Stimulated activated naive CD8-positive, alpha-beta T cell treated with anti-CD3 and anti-CD28 coated beads, Interleukin-15, amount 100 ng/mL, for 72 hours (primary cell): ENCODE measurements around the gene ZNF165.
"Not testable (repeated sequence)": the region's sequence is repeated elsewhere in the genome, so short reads cannot be mapped to it uniquely, and the experiment has no call there.

Source experiments
- ATAC-seq: fragments of 150-1000 bp; cut with Tn5 transposase; 2 replicates; pipeline ENCODE4 v1.10.0; 2021; ENCODE audit warnings: mild to moderate bottlenecking, moderate library complexity
- DNase-seq, 2 donors: peaks; one replicate each; pipeline ENCODE4 v3.0.0; 2021 to 2022
- H3K27ac Mint-ChIP-seq, 2 donors: one replicate each; pipeline ENCODE4 v1.8.0; 2022; ENCODE audit warnings: mild to moderate bottlenecking in 2 of 2, mixed read lengths in 2 of 2, moderate library complexity in 2 of 2
- H3K27me3 Mint-ChIP-seq: one replicate; pipeline ENCODE4 v1.8.0; 2022; ENCODE audit warnings: mixed read lengths
- H3K4me1 Mint-ChIP-seq: one replicate; pipeline ENCODE4 v1.8.0; 2022; ENCODE audit warnings: mild to moderate bottlenecking, mixed read lengths
- H3K4me3 Mint-ChIP-seq, 2 donors: one replicate each; pipeline ENCODE4 v1.8.0; 2022; ENCODE audit warnings: mild to moderate bottlenecking in 2 of 2, mixed read lengths in 2 of 2, moderate library complexity in 1 of 2
- H3K9me3 Mint-ChIP-seq, 2 donors: one replicate each; pipeline ENCODE4 v1.8.0; 2022; ENCODE audit warnings: mixed read lengths in 2 of 2

The ZNF165 gene

GRCh38 chr6:28080381-28080630 is at the start of gene ZNF165:
TSS of gene ZNF165 (plus strand) at chr6:28080568. CDS start at chr6:28085481, 4,913 bp downstream.
- not testable (repeated sequence) for DNase-seq, H3K27me3 Mint-ChIP-seq, H3K9me3 Mint-ChIP-seq
- H3K4me3 Mint-ChIP-seq: peak within 1 kb of the TSS; percentile 80 to 90
- H3K27ac Mint-ChIP-seq: peak within 1 kb of the TSS; percentile 89 to 98
- H3K4me1 Mint-ChIP-seq: peaks cover 25% of the 10 kb centered on the region
- peak; percentile 43 for ATAC-seq

- DNase-seq (no peak), ATAC-seq (no peak)
- Mint-ChIP-seq H3K4me3 (no peak overlapping the region), H3K4me1 (no peaks in the 10 kb centered on the region), H3K9me3 (no peaks in the 10 kb centered on the region), H3K27ac (no peak overlapping the region), H3K27me3 (peaks cover 24% of the 10 kb centered on the region)
These were observed 26.8 kb upstream of the ZNF165 start for GRCh38 chr6:28053584-28053983.

GRCh38 chr6:28060405-28060804 is 20.0 kb upstream of the ZNF165 start:
- DNase-seq (no peak), ATAC-seq (no peak)
- Mint-ChIP-seq H3K27ac (no peak overlapping the region), H3K4me3 (no peak overlapping the region), H3K4me1 (peaks cover 6% of the 10 kb centered on the region), H3K9me3 (no peaks in the 10 kb centered on the region), H3K27me3 (peaks cover 26% of the 10 kb centered on the region)

DNA sequence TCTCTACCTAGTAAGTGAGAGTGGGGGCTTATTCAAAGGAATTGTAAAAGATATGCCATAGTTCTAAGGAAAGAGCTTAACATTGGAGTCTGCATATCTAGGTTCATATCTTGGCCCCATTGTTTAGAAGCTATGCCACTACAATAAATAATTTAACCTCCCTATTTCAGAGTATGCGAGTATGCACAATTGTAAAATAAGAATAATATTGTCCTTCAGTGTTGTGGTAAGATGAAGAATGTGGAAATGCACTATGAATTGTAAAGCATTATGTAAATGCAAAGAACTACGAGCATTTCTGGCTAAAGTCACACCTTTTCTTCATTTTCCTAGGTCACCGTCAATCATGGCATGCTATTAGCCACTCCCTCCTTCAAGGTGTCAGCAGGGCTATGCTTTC is 16.1 kb upstream of the ZNF165 start:
- DNase-seq (no peak), ATAC-seq (no peak)
- Mint-ChIP-seq H3K27me3 (peaks cover 27% of the 10 kb centered on the region), H3K9me3 (no peaks in the 10 kb centered on the region), H3K27ac (no peak overlapping the region), H3K4me1 (peaks cover 6% of the 10 kb centered on the region), H3K4me3 (no peak overlapping the region)

DNA sequence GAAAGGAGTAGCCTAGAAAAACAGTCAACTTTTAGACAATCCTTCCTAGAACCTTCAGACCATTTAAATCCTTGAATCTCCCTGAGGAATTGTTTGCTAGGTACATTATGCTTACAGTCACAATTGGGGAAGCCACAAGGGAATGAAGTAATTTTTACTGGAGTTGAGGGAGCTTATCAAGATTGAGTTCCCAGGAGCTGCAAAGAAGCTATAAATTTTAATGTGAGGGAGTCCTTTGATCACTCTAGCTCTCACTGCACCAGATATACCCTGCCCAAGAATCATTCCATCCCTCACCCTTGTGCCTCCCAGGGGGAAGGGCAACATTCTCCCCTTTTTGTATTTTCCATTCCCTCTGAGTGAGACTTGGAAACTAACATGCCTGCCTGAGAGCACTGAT is 12.3 kb upstream of the ZNF165 start:
- no peak for ATAC-seq
- H3K4me3 Mint-ChIP-seq: no peak overlapping the region
- no peak overlapping the region for H3K27ac Mint-ChIP-seq
- DNase-seq: no peak
- H3K9me3 Mint-ChIP-seq: no peaks in the 10 kb centered on the region
- peaks cover 12% of the 10 kb centered on the region for H3K27me3 Mint-ChIP-seq
- H3K4me1 Mint-ChIP-seq: no peaks in the 10 kb centered on the region

- ATAC-seq, H3K9me3 Mint-ChIP-seq: not testable (repeated sequence)
These were observed 9.4 kb upstream of the ZNF165 start for GRCh38 chr6:28070968-28071367.

DNA sequence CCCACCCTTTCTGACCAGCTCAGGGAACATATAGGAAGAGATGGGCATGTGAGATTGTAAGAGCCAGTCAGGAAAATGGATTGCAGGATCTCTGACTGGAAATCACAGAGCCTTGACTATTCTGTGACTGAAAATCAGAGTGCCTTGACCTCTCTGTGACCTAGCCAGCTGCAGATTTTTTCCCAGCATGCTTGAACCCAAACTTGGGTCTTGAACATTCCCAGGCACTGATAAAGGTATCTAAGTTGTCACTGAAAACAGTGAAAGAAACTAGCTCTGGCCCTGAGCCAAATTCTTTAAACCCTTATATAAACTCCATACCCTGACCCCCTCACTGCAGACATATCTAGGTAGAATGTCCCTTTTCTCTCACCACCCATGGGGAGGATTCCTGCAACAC is 2.3 kb upstream of the ZNF165 start:
- peaks cover 8% of the 10 kb centered on the region for H3K27me3 Mint-ChIP-seq
- H3K4me1 Mint-ChIP-seq: peaks cover 19% of the 10 kb centered on the region
- DNase-seq: no peak
- H3K9me3 Mint-ChIP-seq: peaks cover 0 to 5% of the 10 kb centered on the region in 2 donors
- H3K4me3 Mint-ChIP-seq: no peak overlapping the region
- H3K27ac Mint-ChIP-seq: peak overlapping the region in 1 of 2 donors; percentile 30
- ATAC-seq: no peak

More at GRCh38 chr6:28070968-28071367, 9.4 kb upstream of the ZNF165 start:
- H3K4me1 Mint-ChIP-seq, DNase-seq, H3K27ac Mint-ChIP-seq, H3K27me3 Mint-ChIP-seq, H3K4me3 Mint-ChIP-seq: not testable (repeated sequence)

GRCh38 chr6:28078836-28079235 is 1.5 kb upstream of the ZNF165 start:
- ATAC-seq: no peak
- H3K27ac Mint-ChIP-seq: no peak overlapping the region
- peaks cover 3% of the 10 kb centered on the region for H3K27me3 Mint-ChIP-seq
- no peak for DNase-seq
- no peak overlapping the region for H3K4me3 Mint-ChIP-seq
- peaks cover 0 to 7% of the 10 kb centered on the region in 2 donors for H3K9me3 Mint-ChIP-seq
- H3K4me1 Mint-ChIP-seq: peaks cover 25% of the 10 kb centered on the region

- peak; percentile 84 to 89 for DNase-seq
- Mint-ChIP-seq H3K4me3 (peak overlapping the region; percentile 80 to 90), H3K27me3 (no peaks in the 10 kb centered on the region), H3K27ac (peak overlapping the region; percentile 89 to 98), H3K9me3 (peaks cover 0 to 10% of the 10 kb centered on the region in 2 donors), H3K4me1 (peaks cover 25% of the 10 kb centered on the region)
- peak; percentile 86 for ATAC-seq
These were observed 490 bp downstream of the ZNF165 start for GRCh38 chr6:28080631-28081485.

DNA sequence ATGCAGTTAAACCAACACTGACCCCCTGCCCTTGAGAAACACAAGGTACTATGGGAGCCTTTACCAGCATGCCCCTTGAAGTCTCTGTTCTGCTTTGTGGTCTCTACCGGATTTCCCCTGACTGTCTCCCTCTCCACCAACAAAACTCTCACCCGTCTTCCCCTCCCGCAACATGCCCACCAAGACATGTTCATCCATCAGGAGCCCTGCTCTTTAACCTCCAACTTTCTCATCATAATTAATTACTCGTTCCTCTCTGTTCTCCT is 1.1 kb downstream of the ZNF165 start:
- peaks cover 25% of the 10 kb centered on the region for H3K4me1 Mint-ChIP-seq
- DNase-seq (peak in 1 of 2 donors; percentile 28), ATAC-seq (peak; percentile 55)
- H3K9me3 Mint-ChIP-seq: peaks cover 0 to 10% of the 10 kb centered on the region in 2 donors
- no peaks in the 10 kb centered on the region for H3K27me3 Mint-ChIP-seq
- H3K4me3 Mint-ChIP-seq: peak overlapping the region; percentile 80 to 90
- H3K27ac Mint-ChIP-seq: peak overlapping the region; percentile 89 to 98

GRCh38 chr6:28082939-28083338 is 2.6 kb downstream of the ZNF165 start:
- Mint-ChIP-seq H3K4me1 (peaks cover 25% of the 10 kb centered on the region), H3K27ac (no peak overlapping the region)

DNA sequence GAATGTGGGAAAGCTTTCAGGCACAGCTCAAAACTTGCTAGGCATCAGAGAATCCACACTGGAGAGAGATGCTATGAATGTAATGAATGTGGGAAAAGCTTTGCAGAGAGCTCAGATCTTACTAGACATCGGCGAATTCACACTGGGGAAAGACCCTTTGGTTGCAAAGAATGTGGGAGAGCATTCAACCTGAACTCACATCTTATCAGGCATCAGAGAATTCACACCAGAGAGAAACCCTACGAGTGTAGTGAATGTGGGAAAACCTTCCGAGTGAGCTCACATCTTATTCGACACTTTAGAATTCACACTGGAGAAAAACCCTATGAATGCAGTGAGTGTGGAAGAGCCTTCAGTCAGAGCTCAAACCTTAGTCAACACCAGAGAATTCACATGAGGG is 8.7 kb downstream of the ZNF165 start:
- no peak for ATAC-seq
- Mint-ChIP-seq H3K4me1 (no peaks in the 10 kb centered on the region), H3K9me3 (peaks cover 31% of the 10 kb centered on the region in 2 donors), H3K27ac (no peak overlapping the region), H3K4me3 (no peak overlapping the region), H3K27me3 (no peaks in the 10 kb centered on the region)
- no peak for DNase-seq

More at GRCh38 chr6:28082939-28083338, 2.6 kb downstream of the ZNF165 start:
- H3K9me3 Mint-ChIP-seq: peaks cover 7 to 15% of the 10 kb centered on the region in 2 donors
- H3K27me3 Mint-ChIP-seq: no peaks in the 10 kb centered on the region
- H3K4me3 Mint-ChIP-seq: peak overlapping the region in 1 of 2 donors; percentile 11
- no peak for ATAC-seq
- no peak for DNase-seq

DNA sequence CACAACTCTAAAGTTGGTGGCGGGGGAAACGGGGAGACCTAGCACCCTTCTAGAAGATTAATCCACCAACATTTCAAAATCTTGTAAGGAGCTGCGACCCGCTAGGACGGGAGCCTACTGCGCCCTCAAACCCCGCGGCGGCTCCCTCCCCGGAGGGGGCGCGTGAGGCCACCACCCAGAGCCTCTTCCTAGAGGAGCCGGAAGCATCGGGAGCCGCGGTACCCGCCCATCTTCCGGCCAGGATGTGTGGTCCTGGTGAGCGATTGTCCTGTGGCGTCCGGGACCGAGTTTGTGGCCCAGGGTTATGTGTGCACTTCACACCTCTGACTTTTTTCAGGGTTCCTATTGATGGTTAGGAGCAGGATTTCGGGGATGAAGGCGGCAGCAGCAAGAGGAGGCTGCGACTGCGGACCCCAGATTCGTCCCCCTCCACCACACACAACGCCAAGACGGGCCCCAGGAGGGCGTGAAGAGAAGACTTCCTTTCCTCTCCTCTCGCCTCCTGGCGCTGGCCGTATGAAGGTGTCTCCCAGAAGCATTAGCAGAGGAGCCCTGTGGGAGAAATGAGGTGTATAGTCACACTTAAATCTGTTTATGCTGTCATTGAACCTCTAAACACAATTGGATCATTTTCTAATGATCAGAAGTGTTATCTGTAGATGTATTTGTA is 10.7 kb downstream of the ZNF165 start:
- no peaks in the 10 kb centered on the region for H3K27me3 Mint-ChIP-seq
- ATAC-seq (no peak), DNase-seq (no peak)
- H3K4me1 Mint-ChIP-seq: no peaks in the 10 kb centered on the region
- H3K4me3 Mint-ChIP-seq: peak overlapping the region; percentile 24 to 25
- peaks cover 31% of the 10 kb centered on the region in 2 donors for H3K9me3 Mint-ChIP-seq
- H3K27ac Mint-ChIP-seq: no peak overlapping the region

DNA sequence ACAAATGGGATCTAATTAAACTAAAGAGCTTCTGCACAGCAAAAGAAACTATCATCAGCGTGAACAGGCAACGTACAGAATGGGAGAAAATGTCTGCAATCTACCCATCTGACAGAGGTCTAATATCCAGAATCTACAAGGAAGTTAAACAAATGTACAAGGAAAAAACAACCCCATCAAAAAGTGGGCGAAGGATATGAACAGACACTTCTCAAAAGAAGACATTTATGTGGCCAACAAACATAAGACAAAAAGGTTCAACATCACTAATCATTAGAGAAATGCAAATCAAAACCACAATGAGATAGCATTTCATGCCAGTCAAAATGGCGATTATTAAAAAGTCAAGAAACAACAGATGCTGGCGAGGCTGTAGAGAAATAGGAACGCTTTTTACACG is 21.9 kb downstream of the ZNF165 start:
- not testable (repeated sequence) for ATAC-seq, DNase-seq, H3K4me3 Mint-ChIP-seq, H3K27ac Mint-ChIP-seq, H3K4me1 Mint-ChIP-seq, H3K9me3 Mint-ChIP-seq
- H3K27me3 Mint-ChIP-seq: peaks cover 23% of the 10 kb centered on the region

DNA sequence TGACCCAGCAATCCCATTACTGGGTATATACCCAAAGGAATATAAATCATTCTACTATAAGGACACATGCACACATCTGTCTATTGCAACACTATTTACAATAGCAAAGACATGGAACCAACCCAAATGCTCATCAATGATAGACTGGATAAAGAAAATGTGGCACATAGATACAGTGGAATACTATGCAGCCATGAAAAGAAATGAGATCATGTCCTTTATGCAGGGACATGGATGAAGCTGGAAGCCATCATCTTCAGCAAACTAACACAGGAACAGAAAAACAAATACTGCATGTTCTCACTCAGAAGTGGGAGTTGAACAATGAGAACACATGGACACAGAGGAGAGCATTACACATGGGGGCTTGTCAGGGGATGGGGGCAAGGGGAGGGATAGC is 22.3 kb downstream of the ZNF165 start:
- H3K9me3 Mint-ChIP-seq, H3K4me1 Mint-ChIP-seq, DNase-seq, H3K27ac Mint-ChIP-seq, ATAC-seq: not testable (repeated sequence)
- Mint-ChIP-seq H3K27me3 (peaks cover 23% of the 10 kb centered on the region), H3K4me3 (peak overlapping the region in 1 of 2 donors; percentile 9)
